ENCODE data around the gene CCL16.
"Not testable (repeated sequence)": the region's sequence is repeated elsewhere in the genome, so short reads cannot be mapped to it uniquely, and the experiment has no call there.

The CCL16 gene, protein sequence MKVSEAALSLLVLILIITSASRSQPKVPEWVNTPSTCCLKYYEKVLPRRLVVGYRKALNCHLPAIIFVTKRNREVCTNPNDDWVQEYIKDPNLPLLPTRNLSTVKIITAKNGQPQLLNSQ

GRCh38 chr17:35981246-35981645 lies at the start of gene CCL16:
TSS of gene CCL16 (minus strand) at chr17:35981497. CDS start at chr17:35981420, 77 bp downstream.
- no peak for DNase-seq (ENCODE audit: low read depth, low spot score)

DNA sequence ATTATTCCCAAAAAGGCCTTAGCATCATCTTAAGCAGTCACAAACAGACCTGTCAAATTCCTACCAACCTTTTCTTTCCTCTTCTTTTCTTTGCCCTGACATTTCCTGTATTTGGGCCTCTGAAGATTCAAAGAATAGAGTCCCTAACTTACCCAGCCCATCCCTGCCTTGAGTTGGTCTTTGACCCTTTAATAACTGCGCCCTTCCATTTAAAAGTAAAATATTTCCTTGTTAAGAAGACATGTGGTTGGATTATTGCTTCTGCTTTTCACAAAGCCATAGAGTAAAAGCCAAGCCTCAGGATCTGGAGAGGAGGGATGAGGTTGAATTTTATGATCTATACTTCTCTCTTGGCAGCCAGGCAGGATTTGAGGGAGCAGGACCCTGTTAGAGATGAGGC lies 49.7 kb upstream of the CCL16 start:
- DNase-seq (ENCODE audit: low read depth, low spot score): no peak

DNA sequence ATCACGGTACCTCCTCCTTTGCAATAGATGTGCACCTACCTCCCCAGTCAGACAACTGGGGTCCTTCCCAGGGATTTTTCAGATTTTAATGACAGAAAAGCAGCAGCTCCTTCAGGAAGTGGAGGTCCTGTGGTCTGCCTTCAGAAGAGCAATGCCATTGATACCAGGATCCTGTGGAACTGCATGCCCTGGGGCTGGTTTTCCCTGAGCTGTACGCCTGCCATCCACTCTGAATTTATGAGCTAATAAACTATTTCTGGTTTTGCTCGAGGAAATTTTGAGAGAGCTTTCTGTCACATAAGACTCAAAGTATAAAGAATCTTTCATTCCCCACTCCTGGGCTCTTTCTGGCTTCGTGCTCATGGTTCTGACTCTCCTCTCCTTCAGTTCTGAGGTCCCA lies 46.5 kb upstream of the CCL16 start:
- no peak for DNase-seq (ENCODE audit: low read depth, low spot score)

GRCh38 chr17:36024106-36024869 lies 43.0 kb upstream of the CCL16 start:
- DNase-seq (ENCODE audit: low read depth, low spot score): no peak

- no peak for DNase-seq (ENCODE audit: low read depth, low spot score)
These were observed 38.1 kb upstream of the CCL16 start for GRCh38 chr17:36019423-36019822.

DNA sequence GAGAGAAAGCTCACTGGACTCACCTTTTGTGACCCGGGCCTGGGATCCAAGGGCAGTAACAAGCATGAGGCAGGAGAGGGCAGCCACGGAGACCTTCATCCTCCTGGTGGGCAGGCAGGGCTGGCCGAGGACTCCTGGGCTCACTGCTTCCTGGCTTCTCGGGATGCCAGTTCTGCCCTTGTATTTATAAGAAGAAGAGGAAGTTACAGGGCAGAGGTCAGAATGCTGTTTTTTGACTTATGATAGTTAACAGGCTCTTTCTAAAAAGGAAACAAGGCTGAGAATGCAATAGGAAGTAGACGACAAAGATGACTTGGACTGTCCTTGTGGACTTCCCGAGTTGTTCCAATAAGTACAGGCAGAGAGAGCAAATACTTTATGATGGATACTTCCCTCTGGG lies 36.5 kb upstream of the CCL16 start, which contains the start of gene CCL23:
Gene CCL23 (minus strand): TSS at position 174 of the 400 bp plus-strand sequence. CDS start 75 bp downstream, at position 99.
- DNase-seq (ENCODE audit: low read depth, low spot score): no peak

GRCh38 chr17:36016555-36016954 lies 35.3 kb upstream of the CCL16 start:
- DNase-seq (ENCODE audit: low read depth, low spot score): no peak

GRCh38 chr17:36015895-36016294 lies 34.6 kb upstream of the CCL16 start:
- not testable (repeated sequence) for DNase-seq (ENCODE audit: low read depth, low spot score)

DNA sequence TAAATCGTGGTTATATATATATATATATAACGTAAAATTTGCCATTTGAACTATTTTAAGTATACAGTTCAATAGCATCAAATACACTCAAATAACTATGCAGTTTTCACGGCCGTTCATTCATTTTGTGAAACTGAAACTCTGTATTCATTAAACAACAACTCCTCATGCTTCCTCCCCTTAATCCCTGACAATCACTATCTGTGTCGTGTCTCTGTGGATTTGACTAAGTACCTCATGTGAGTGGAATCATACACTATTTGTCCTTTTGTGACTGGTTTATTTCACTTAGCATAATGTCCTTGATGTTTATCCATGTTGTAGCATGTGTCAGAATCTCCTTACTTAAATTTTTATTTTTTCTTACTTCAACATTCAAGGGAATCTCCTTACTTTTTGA lies 33.6 kb upstream of the CCL16 start:
- no peak for DNase-seq (ENCODE audit: low read depth, low spot score)

DNA sequence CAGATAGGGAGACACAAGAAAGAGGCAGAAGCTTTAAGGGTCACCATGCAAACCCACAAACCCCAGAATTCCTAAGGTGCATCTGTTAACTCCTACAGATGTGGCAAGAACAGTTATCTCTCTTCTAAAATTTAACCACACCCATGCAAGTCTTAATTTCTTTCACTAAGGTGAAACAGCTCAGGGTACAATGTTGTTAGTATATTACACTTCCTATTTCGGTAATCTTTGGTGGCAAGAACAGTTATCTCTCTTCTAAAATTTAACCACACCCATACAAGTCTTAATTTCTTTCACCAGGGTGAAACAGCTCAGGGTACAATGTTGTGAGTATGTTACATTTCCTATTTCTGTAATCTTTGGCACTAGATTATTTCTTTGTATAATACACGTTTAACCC lies 29.9 kb upstream of the CCL16 start:
- DNase-seq (ENCODE audit: low read depth, low spot score): no peak

DNA sequence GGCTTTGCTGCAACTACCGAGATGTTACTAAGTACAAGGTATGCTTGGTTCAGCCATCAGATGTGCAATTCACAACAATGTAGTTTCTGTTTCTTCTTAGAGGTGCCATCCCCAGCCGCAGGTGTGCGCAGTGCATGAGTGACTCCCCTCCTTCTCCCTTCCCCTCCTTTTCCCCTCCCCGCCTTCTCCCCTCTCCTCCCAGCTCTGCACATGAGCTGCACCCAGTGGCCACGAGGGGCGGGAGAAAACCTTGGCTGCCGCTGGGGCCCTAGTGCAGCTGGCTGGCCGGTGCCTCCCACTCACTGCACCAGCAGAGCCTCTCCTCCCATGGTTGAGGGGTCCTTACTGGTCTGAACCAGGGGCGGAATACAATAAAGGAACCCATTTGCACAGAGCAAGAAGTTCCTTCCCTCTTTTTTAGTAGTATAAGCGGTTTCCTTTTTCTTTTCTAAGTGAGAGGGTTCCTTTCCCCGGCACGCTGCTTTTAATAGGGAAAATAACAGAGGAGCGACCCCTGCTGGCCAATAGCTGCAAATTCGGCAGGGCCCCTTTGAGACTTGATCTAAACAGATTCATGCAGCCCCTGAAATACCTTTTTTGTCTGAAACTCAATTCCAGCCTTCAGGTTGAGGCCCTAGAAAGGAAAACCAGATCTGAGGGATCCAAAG lies 27.8 kb upstream of the CCL16 start:
- DNase-seq (ENCODE audit: low read depth, low spot score): no peak

GRCh38 chr17:36004594-36005108 lies 23.4 kb upstream of the CCL16 start:
- no peak for DNase-seq (ENCODE audit: low read depth, low spot score)

DNA sequence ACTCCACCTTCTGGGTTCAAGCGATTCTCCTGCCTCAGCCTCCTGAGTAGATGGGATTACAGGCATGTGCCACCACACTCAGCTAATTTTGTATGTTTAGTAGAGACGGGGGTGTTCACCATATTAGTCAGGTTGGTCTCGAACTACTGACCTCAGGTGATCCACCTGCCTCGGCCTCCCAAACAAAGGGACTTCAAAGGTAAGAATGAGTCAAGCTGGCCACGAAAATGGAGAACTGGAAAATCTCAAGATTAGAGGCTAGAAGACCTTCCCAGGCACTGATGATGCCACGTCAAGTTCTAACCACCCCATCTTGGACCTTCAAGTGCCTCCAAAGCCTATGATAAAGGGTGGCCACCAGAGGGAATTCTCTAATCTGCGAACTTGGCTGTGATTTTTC lies 21.3 kb upstream of the CCL16 start:
- no peak for DNase-seq (ENCODE audit: low read depth, low spot score)

DNA sequence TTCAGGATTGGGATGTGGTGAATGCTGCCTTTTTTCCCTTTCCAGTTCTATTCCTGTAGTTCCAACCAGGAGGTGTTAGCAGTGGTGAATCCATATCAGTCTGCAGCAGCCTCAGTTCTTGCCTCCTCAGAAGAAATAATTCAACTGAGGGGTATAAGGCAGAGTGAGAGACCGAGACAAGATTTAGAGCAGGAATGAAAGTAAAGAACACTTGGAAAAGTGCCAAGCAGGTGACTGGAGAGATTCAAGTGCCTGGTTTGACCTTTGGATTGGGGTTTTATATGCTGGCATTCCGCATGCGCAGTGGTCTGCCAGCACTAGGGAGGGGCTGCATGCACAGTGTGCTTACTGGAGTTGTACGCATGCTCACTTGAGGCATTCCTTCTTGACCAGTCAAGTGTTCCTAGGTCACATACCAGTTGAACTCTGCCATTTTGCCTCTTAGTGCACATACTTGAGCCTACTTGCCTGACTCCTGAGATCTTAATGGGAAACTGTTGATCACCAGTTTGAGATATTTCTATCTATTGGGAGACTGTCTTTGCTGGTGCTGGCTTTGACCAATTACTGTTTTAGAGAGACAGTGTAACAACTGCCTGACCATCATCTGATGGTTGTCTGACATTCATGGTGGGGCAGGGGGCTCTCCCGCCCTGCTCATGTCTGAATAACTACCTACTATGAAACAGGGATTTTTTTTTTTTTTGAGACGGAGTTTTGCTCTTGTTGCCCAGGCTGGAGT lies 20.7 kb upstream of the CCL16 start:
- no peak for DNase-seq (ENCODE audit: low read depth, low spot score)

GRCh38 chr17:36001110-36001771 lies 19.9 kb upstream of the CCL16 start, which contains the start of gene CCL15:
TSS of gene CCL15 (minus strand) at chr17:36001553. CDS start at chr17:36001492, 61 bp downstream.
- no peak for DNase-seq (ENCODE audit: low read depth, low spot score)

GRCh38 chr17:36000732-36001109 lies 19.4 kb upstream of the CCL16 start:
- no peak for DNase-seq (ENCODE audit: low read depth, low spot score)

GRCh38 chr17:35998756-35999155 lies 17.5 kb upstream of the CCL16 start:
- DNase-seq (ENCODE audit: low read depth, low spot score): no peak

DNA sequence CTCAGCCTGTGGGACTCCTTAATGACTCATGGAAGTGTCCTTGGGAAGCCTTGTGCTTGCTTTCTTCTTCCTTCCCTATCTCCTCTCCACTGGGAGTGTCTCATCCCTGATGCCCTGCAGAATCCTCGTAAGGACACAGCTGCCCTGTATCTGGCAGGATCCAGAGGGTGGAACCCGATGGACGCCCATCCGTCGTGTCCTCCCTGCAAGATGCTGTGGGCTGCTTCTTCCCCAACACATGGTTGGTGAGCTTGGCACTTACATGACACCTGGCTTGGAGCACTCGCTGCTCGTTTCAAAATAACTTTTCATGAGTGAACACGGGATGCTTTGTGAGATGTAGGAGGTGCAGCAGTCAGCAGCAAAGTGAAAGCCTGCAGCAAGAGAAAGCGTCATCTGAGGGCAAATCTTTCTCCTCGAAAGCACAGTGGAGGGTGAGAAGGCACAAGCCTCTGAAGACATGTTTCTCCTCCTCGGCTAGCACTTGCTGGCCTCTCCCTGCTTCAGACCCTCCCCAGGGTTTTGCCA lies 16.8 kb upstream of the CCL16 start:
- no peak for DNase-seq (ENCODE audit: low read depth, low spot score)

- not testable (repeated sequence) for DNase-seq (ENCODE audit: low read depth, low spot score)
These were observed 14.0 kb upstream of the CCL16 start for GRCh38 chr17:35995346-35995745.

DNA sequence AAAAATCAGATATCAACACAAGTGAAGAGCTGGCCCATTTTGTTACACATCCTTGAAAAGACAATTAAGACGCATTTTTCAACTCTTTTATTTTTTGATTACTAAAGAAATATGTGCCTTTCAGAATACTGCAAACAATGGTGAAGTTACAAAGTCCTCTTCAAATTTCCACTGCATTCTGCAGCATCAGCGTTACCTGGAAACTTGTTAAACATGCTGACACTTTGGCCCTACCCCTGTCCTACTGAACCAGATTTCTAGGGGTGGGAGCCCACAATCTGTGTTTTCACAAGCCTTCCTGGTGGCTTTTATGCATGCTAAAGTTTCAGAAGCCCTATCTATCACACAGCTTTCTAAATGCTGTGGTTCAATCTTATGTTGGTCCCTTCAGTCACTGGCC lies 9.8 kb upstream of the CCL16 start:
- no peak for DNase-seq (ENCODE audit: low read depth, low spot score)

DNA sequence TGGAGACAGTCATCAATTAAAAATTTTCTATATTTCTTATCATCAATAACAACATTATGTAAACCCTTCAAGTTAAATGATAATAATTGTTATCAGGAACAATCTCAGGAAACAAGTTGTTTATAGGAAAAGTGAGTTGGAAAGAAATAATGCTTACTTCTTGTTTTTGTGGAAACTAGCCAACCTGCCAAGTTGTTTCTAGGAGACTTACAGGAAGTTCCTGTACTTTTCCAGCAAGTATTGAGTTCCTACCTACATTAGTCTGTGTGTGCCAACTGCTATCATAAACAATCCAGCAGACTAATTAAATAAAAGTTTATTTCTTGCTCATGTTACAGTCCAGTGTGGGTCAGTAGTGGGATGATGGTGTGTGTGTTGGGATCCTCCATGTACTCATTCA lies 6.9 kb upstream of the CCL16 start:
- no peak for DNase-seq (ENCODE audit: low read depth, low spot score)

Data from iPS DF 19.7 (cell line).